ENCODE data around the gene SCN1B.

DNA sequence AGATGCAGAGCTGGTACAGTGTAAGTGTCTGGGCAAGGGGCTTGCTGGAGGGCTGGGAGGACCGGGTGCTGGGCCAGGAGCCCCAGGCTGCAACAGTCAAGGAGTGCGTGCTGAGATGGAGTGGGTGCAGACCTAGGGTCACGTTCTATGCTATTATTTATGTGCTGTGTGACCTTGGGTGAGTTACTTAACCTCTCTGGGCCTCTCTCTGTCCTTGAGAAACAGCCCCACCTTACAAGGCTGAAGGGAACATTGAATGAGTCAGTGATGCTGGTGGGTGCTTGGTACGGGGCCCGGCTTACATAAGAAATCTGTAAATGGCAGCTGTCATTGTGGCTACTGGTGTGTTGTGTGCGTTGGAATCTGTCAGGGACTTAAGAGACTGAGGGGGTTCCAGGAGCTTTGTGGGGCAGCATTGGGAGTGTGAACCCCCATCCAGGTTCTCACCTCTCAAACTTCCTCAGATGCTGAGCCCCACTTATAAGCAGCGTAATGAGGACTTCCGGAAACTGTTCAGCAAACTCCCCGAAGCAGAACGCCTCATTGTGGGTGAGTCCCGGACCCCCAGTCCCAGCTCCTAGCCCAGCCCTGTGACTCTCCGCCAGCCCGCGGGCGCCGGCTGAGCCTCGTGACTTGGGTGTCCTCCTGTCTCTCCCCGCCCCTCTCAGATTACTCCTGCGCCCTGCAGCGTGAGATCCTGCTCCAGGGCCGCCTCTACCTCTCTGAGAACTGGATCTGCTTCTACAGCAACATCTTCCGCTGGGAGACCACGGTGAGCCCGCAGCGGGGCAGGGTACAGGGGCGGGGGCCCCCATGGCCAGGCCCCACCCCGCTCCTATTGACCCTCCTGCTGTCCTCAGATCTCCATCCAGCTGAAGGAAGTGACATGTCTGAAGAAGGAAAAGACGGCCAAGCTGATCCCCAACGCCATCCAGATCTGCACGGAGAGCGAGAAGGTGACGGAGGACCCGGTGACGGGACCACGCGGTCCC, 20.6 kb upstream of the SCN1B start:
- TF ChIP-seq, protein P1, sequence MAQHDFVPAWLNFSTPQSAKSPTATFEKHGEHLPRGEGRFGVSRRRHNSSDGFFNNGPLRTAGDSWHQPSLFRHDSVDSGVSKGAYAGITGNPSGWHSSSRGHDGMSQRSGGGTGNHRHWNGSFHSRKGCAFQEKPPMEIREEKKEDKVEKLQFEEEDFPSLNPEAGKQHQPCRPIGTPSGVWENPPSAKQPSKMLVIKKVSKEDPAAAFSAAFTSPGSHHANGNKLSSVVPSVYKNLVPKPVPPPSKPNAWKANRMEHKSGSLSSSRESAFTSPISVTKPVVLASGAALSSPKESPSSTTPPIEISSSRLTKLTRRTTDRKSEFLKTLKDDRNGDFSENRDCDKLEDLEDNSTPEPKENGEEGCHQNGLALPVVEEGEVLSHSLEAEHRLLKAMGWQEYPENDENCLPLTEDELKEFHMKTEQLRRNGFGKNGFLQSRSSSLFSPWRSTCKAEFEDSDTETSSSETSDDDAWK (CRISPR knock-in tag; IDR thresholded peaks at IDR 0.05) = no peak
- TF ChIP-seq POLR2A (IDR thresholded peaks at IDR 0.05; ENCODE audit: insufficient read depth in 1 of 2, low read depth in 2 of 2, low read length in 2 of 2) (0 out of 4 replicates have a peak, but pooled peaks of 1 of the 2 experiments have one; percentile 11), TOE1 (CRISPR knock-in tag; IDR thresholded peaks at IDR 0.05) (no peak)
